ENCODE measurements around the gene CNNM3.

DNA sequence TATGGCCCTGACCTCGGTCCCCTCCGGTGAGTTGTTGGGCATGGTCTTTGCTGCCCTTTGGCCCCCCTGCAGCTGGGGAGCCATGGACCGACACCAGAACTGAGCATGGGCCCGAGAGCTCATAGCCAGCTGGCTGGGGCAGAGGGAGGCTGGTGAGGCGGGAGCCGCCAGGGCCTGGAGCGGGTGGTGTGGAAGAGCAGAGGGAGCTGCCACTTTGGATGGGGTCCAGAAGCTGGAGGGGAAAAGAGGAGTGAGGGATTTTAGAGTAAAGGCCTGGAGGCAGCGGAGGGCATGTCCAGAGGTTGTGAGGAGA is 16.5 kb upstream of the CNNM3 start:
- no peak for TF ChIP-seq NR2F2 (IDR thresholded peaks at IDR 0.05)
- TF ChIP-seq, protein P1, sequence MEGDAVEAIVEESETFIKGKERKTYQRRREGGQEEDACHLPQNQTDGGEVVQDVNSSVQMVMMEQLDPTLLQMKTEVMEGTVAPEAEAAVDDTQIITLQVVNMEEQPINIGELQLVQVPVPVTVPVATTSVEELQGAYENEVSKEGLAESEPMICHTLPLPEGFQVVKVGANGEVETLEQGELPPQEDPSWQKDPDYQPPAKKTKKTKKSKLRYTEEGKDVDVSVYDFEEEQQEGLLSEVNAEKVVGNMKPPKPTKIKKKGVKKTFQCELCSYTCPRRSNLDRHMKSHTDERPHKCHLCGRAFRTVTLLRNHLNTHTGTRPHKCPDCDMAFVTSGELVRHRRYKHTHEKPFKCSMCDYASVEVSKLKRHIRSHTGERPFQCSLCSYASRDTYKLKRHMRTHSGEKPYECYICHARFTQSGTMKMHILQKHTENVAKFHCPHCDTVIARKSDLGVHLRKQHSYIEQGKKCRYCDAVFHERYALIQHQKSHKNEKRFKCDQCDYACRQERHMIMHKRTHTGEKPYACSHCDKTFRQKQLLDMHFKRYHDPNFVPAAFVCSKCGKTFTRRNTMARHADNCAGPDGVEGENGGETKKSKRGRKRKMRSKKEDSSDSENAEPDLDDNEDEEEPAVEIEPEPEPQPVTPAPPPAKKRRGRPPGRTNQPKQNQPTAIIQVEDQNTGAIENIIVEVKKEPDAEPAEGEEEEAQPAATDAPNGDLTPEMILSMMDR (IDR thresholded peaks at IDR 0.05; ENCODE audit: low read depth, low read length, missing input control): no peak
- no peak for TF ChIP-seq TAF1 (conservative IDR thresholded peaks at IDR 0.05)
- no peak for TF ChIP-seq SP1 (IDR thresholded peaks at IDR 0.05)
- TF ChIP-seq RAD21 (IDR thresholded peaks at IDR 0.05): no peak
- TF ChIP-seq, protein P2, sequence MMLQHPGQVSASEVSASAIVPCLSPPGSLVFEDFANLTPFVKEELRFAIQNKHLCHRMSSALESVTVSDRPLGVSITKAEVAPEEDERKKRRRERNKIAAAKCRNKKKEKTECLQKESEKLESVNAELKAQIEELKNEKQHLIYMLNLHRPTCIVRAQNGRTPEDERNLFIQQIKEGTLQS (IDR thresholded peaks at IDR 0.05): no peak
- no peak for TF ChIP-seq HNF4G (IDR thresholded peaks at IDR 0.05)
- TF ChIP-seq, protein P3, sequence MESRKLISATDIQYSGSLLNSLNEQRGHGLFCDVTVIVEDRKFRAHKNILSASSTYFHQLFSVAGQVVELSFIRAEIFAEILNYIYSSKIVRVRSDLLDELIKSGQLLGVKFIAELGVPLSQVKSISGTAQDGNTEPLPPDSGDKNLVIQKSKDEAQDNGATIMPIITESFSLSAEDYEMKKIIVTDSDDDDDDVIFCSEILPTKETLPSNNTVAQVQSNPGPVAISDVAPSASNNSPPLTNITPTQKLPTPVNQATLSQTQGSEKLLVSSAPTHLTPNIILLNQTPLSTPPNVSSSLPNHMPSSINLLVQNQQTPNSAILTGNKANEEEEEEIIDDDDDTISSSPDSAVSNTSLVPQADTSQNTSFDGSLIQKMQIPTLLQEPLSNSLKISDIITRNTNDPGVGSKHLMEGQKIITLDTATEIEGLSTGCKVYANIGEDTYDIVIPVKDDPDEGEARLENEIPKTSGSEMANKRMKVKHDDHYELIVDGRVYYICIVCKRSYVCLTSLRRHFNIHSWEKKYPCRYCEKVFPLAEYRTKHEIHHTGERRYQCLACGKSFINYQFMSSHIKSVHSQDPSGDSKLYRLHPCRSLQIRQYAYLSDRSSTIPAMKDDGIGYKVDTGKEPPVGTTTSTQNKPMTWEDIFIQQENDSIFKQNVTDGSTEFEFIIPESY (IDR thresholded peaks at IDR 0.05): no peak
- TF ChIP-seq YY1 (IDR thresholded peaks at IDR 0.05): no peak
- TF ChIP-seq RXRA (IDR thresholded peaks at IDR 0.05): no peak

All from liver (tissue), 3 donors.